Right renal cortex interstitium (tissue), 3 donors: ENCODE measurements around the gene PDE7B. TPM values are rescaled to one million over a fixed set of nuclear protein-coding genes. Genes with fewer than 3 reads are reported as not detected.

Experiments used
- DNase-seq, 3 donors: peaks; one replicate each; pipeline ENCODE4 v3.0.0-alpha.2; 2013; ENCODE audit warnings: low read depth in 3 of 3, low spot score in 2 of 3
- polyA plus RNA-seq, 3 donors: library from polyadenylated mRNA; unstranded; fragments of 120-200 nt; gene quantifications; one replicate each; pipeline ENCODE4 v1.2.1, GENCODE V29; 2013; ENCODE audit not compliant: insufficient read length in 3 of 3

Gene PDE7B
- polyA plus RNA-seq, 3 donors: 8.3 to 9.2 (median 8.7) TPM

DNA sequence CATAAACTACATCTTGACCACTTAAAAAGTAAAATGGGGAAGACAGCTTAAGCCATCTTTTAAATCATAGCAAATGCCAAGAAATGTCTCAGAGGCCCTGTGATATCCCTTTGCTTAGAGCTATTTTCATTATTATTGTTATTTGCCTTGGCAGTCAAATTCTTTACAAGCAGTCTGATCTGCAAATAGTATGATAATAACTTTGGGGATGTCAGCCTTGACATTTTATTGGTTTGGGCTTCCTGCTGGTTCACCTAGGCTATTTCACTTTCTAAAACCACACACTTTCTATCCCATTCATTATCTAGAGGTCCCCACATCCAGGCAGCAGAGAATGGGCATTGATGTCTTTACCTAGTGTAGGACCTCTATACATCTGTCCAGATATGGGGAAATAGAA, 125.1 kb downstream of the PDE7B start:
- DNase-seq: no peak

DNA sequence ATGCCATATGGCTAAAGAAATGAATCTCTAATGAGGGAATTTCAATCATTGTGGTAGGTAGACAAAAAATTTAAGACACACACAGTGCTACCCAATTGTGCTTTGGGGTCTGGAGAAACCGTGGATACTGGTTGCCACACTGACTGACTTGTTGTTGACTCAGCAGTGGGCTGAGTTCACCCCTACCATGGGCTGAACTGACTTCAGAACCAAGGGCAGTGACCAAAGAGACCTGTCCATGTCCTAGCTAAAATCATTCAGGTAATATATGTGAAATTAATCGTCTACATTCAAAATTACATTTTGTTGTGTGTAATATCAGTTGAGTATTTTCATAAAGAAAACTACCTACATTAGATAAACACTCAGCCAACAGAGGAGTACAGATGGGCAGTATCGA, 131.6 kb downstream of the PDE7B start:
- DNase-seq: no peak

DNA sequence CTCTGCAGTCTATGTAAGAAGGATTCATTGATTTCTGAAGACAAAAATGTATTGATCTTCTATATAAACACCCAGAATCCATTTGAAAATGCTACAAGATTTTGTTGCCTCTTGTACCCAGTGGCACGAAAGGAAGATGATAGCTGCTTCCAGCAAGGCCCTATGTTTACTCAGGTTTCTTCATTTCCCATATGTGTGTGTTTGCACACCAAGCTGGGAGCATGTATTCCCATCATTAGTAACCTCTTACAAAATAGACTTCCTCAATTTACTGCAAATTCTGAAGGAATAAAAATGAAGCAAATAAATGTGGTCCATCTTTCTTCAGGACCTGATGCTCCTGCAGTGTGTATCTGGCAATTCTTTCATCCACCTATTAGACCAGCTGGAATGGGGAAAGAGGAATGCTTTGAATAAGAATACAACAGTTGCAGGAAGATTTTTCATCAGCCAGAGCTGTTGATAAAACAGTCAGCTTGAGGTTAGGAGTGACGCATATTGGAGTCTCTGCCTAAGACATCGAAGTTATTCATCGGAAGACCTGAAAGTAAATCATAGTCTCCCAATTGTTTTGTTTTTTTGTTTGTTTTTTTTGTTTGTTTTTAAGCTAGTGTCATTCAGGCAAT, 132.3 kb downstream of the PDE7B start:
- no peak for DNase-seq

DNA sequence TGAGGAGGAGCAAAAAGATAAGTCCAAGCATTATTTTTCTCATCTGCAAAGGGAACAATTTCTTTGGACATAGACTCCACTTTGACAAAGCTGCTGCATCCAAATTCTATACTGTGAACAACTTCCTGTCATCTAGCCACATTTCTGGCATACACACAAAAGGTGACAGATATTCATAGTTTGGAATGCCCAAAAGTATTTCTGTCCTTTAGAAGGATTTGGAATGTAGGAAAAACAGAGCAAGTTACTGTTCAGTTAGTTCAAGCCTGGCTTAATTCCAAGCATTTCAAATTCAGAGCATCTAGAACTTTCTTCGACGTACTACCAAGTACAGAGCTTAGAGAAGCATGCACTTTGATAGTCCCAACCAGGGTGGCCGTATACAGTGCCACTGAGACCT, 134.0 kb downstream of the PDE7B start:
- no peak for DNase-seq

DNA sequence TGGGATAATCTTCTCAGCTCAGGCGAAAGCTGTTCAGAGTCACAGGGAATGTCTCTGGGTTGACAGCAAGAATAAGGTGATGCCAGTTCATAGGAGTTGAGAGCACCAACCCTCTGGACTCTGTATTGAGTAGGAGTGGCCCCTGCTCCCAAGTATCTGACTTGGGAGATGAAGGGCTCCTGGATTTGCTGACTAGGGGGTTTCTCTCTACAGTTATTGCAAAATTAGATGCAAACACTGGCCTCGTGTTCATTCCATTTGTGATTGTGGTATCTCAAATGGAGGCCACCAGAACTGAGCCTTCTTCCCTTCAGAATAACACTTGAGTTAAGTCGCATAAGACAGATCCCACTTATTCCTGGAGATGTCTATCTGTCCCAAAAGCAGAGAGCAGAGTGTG, 135.7 kb downstream of the PDE7B start:
- DNase-seq: no peak

DNA sequence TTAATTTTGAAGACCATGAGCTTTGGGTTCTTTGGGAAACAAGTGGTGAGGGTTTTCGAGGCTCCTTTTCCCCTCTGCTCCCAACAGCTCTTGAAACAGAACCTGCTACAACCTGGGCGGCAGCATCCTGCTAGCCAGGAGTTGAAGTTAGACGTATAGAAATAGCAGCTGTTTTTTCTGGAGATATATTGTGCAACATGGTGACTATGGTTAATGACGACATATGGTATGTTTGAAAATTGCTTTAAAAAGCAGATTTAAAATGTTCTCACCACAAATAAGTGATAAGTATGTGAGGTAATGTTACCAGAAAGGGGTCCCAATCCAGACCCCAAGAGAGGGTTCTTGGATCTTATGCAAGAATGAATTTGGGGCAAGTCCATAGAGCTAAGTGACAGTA, 138.9 kb downstream of the PDE7B start:
- DNase-seq: no peak

DNA sequence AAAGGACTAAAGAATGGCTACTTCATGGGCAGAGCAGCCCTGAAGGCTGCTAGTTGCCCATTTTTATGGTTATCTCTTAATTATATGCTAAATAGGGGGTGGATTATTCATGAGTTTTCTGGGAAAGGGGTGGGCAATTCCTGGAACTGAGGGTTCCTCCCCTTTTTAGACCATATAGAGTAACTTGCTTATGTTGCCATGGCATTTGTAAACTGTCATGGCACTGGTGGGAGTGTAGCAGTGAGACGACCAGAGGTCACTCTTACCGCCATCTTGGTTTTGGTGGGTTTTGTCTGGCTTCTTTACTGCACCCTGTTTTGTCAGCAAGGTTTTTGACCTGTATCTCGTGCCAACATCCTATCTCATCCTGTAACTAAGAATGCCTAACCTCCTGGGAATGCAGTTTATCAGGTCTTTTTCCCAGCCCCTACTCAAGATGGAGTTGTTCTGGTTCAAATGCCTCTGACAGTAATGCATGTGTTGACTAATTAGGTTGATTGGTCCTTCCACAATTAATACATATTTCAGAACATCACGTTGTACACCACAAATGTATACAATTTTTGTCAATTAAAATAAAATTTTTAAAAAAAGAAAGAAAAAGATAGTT, 139.5 kb downstream of the PDE7B start:
- DNase-seq: no peak

DNA sequence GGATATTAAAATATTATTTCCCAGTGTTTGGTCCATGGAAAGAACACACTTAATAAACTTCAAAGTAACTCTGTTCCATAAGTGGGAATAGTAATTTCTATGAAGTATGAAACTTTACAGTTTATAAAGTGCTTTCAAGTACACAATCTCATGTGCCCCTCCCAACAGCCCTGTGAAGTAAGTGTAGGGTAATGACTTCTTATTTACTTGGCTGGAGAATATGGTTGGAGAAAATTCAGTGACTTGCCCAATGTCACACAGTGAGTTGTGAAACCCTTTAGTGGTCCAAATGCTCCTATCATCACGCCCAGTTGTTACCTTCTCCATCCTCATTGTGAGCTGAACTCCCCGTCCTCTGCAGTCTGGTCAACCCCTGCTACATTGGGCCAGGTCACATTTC, 141.2 kb downstream of the PDE7B start:
- DNase-seq: no peak

DNA sequence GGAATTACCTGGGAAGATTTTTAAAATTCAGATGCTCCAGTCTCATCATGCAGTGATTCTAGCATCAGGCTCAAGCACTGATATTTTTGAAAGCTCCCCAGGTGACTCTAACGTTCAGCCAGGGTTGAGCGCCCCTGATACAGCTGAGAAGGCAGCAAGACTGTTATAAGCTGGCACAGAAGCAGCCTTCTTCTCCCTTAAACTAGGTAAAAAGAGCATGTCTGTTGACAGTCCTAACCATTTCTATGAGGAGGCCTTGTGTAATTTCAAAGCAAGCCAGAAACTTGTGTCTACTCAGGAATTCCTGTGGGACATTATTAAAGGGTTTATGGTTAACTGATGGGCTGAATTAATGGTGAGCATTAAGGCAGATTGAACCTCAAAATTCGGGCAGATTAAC, 141.9 kb downstream of the PDE7B start:
- DNase-seq: no peak

DNA sequence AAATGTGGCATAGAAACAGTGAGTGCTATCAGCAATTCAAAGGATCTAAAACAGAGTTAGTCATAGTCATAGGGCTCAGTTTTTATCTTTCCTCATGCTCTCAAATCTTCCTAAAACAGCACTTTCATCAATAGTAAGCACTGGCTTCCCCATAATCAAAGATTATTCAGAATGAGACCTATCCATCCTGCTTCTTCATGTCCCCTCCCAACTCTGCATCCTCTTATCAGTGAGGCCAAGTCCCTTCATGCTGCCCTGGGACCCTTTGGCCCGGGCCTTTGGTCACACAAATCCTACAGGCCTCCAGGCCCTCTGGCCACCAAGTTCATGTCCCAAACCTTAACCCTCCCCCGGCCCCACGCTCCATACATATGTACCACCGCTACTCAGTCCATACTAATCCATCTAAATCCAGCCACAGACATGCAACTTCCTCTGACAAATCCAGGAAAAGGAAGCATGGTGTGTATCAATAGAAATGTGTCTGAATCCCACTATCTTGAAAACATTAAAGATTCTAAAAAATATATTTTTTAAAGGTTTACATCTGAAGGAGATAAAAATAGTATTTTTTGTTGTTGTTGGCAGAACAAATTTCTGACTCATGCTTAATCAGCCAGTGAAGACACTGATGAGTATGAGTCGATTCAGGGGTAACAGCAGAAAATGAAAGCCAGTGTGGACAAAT, 143.5 kb downstream of the PDE7B start:
- no peak for DNase-seq

DNA sequence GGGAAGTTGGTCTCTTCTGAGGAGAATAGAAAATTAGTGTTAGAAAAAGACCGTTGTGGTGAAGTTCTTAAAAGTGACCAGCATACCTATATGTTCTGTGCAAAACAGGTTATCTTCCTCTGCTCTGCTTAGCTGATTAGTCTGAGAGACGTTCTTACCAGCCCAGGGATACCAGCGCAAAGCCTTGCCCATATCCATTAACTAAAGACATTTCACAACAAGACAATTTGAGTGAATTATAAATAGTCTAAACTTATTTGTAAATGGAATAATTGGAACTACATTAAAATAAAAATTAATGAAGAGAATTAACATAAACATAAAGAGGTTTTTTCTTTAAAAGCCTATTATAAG, 144.0 kb downstream of the PDE7B start:
- no peak for DNase-seq

DNA sequence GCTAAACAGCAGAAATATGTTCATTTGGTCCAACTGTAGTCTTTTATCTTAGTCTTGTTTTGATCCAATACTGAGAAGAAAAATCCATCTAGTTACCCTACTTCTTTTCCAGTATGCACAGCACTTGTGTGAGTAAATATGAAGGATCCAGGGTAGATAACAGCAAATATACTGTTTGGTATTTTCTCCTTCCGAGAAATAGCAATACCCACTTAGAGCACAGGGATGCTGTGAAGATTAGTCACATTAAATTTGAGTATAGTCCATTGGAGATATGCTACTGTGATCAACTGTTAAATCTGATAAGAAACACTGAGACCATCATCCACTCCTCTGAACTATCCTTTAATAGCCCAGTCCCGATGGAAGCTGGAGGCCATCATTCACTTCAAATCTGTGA, 145.2 kb downstream of the PDE7B start:
- no peak for DNase-seq

DNA sequence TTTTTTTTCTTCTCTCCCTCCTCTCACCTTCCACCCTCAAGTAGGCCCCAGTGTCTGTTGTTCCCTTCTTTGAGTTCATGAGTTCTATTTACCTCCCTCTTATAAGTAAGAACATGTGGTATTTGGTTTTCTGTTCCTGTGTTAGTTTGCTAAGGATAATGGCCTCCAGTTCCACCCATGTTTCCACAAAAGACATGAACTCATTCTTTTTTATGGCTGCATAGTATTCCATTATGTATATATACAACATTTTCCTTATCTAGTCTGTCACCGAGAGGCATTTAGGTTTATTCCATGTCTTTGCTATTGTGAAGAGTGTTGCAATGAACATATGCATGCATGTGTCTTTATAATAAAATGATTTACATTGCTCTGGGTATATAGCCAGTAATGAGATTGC, 147.9 kb downstream of the PDE7B start:
- DNase-seq: no peak

DNA sequence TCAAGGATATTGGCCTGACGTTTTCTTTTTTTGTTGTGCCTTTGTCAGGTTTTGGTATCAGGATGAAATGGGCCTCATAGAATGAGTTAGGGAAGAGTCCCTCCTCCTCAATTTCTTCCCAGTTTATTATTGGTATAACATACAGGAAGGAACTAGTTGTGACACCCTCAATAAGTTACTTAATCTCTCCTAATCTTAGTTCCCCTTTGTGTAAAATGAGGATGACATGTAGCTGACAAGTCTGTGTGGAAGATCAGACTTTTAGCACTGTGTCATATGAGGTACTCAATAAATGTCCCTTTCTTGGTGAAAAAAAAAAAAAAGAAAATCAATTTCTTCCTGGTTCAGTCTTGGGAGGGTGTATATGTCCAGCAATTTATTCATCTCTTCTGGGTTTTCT, 155.8 kb downstream of the PDE7B start:
- no peak for DNase-seq

DNA sequence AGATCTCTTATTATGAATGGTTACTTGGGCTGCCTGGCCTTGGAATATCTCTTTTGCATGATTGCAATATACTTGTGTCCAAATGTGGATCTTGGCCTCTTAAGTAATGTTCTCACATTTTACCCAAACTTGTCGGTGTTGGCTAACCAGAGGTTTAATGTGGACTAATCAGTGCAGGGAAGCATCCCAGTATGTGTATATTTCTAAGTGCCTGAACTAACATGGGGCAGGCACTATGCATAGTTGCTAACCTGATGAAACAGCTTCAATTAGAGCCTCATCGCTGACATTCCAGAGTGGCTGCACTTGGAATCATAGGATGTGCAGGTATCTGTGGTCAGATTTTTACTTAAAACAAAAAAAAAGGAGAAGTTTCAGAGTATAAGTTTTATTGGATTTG, 160.0 kb downstream of the PDE7B start:
- DNase-seq: no peak

DNA sequence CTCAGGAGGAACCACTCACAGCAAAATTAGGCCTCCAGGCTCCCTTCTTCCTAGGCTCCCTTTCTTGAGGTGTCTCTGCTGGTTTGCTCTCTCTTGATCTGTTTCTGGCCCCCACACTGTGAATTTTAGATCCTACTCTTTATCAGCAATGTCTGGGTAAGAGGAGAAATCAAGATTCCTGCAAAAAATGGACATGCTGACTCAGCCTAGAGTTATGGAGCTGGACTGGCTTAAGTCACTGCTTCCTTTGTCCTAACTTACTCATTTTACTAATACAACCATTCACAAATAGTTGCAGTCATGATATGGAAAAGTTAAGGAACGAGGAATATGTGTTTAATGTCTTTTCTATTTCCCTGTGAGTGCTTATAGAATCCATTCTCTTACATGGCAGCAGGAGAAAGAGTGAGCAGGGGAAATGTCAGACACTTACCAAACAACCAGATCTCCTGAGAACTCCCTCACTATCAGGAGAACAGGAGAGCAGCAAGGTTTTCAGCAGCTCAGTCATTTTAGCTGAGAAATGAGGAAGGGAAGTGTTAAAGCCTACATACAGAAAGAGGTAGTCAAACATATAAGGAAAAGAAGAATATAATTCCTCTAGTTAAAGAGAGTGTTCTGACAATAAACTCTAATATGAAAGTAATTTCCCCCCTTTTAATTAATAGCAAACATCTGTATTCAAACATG, 160.8 kb downstream of the PDE7B start:
- DNase-seq: no peak

DNA sequence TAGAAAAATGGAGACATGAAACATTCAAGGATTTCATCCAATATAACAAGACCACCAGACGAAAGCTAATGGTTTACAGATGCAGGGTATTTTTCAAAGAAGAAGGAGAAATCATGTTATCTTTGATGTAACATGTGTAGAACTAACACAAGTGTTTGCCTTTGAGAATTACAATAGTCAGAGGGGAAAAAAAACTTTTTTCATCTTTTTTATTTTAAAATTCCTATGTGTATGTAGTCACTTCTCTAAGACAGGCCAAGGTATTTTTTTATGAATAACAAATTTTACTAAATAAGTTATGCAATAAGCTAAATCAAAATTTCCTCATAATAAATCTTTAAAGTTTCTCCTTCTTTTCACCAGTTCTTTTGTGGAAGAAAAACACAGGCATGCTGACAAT, 161.4 kb downstream of the PDE7B start:
- DNase-seq: no peak

DNA sequence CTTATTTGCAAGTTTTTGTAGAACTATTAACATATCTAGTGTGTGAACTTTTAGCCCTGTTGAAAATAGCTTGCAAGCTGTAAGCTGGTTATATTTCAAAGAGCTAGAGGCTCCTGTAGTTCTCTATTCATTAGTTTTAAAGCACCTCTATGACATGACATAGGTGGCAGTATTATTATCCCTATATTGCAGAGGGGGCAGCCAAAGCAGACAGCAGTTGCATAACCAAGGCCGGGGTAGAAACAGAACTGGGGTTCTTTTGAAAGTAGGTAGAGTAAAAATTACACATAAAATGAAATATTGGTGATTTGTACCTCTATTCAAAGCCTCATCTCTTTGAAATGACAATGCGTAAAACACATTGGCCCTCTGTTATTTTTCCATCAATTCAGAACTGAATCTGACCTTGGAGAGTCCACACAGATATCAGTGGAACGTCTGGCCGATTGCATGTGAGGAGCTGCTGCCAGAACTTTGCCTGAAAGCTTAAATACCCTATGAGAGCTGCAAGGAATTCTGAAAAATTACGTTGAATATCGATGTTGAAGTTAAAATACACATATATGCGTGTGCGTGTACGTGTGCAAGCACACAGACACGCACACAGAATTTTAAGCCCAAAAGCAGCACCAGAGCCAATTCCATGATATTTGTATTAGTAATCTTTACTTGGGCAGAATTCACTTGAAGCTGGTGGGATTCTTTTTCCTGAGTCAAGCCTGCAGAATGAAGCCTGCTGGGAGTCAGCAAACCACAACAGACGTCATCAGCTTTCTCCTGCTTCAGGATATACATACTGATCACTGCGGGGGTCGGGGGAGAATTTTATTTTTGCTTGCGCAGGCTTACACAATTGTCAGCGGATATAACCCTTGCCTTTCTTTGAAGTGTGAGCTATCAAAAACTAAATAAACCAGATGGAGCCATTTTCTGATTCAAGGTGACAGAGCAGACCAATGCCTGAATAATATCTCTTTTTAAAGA, 163.2 kb downstream of the PDE7B start:
- no peak for DNase-seq

DNA sequence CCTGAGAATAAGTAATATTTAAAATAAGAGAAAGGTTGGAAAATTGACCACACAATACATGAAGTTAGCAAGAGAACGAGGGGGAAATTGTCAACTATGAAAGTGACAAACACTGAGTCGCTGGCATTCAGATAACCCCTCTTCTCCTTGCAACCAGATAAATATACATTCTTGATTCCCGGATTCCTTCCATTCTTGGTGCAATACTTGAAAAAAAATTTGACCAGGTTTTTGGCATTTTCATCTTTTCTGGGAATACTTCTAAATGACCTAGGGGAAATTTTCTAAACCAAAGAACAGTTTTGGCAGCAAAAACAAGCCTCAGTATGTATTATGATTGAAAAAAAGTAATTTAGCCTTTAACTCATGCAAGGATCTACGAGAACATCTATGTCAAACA, 164.0 kb downstream of the PDE7B start:
- DNase-seq: no peak
